A549 (cell line): Measurements from ENCODE around the gene ADGRL2. TPM values are rescaled to one million over a fixed set of nuclear protein-coding genes. Genes with fewer than 3 reads are reported as not detected.

Experiments used
- ATAC-seq, 2 experiments: fragments of 200-7000 bp in 1 of 2; fragments of >200 bp in 1 of 2; cut with Nextera tagmentation in 1 of 2; cut with Tn5 transposase in 1 of 2; 3 replicates each; pipeline versions ENCODE4 v1.8.0 to v1.9.1; 2018 to 2020; ENCODE audit warnings: mild to moderate bottlenecking in 1 of 2, moderate library complexity in 1 of 2
- CTCF ChIA-PET: fragments of 300-600 bp; sonication (Branson Sonifier 250); formaldehyde crosslinking; extraction: SDS; loops from one replicate; lab custom pipeline; 2021; ENCODE audit warnings: antibody characterized with exemption, inconsistent platforms; lab: Yijun Ruan, JAX
- POLR2A ChIA-PET: fragments of 350-600 bp; formaldehyde crosslinking; extraction: SDS; loops from one replicate; lab custom pipeline; 2021; ENCODE audit warnings: antibody characterized with exemption, inconsistent platforms; lab: Yijun Ruan, JAX
- DNase-seq, 2 experiments: peaks; one replicate each; pipeline versions ENCODE4 v3.0.0 to v3.0.0-alpha.2; 2011 to 2016; ENCODE audit warnings: low read depth in 1 of 2, low spot score in 1 of 2
- FAIRE-seq: peaks from 2 replicates; lab custom pipeline; 2011; peaks lifted over from hg19 to GRCh38; lab: Jason Lieb, UNC
- H3K27ac ChIP-seq, 2 experiments: fragments of >200 bp; sonication (Bioruptor Twin); formaldehyde crosslinking; 3 replicates each; pipeline ENCODE4 v1.5.1; 2016 to 2017
- H3K4me1 ChIP-seq: fragments of >200 bp; sonication (Bioruptor Twin); formaldehyde crosslinking; 3 replicates; pipeline ENCODE4 v1.6.1; 2016
- H3K4me2 ChIP-seq: fragments of >200 bp; sonication (Bioruptor Twin); formaldehyde crosslinking; 3 replicates; pipeline ENCODE4 v1.6.1; 2016
- H3K4me3 ChIP-seq: fragments of >200 bp; sonication (Bioruptor Twin); formaldehyde crosslinking; 3 replicates; pipeline ENCODE4 v1.5.1; 2016
- H3K9me3 ChIP-seq: fragments of >200 bp; sonication (Bioruptor Twin); formaldehyde crosslinking; 3 replicates; pipeline ENCODE4 v1.6.1; 2016
- CBX8 ChIP-seq: fragments of 200-600 bp; sonication (generic); IDR thresholded peaks from 2 replicates; pipeline ENCODE4 v1.6.1; 2016
- CHD2 ChIP-seq: fragments of 150-350 bp; IDR thresholded peaks from 2 replicates; pipeline ENCODE4 v1.6.1; 2014; ENCODE audit warnings: low read length; ENCODE audit not compliant: partially characterized antibody
- EHF ChIP-seq: fragments of 250-450 bp; sonication (Bioruptor Pico); IDR thresholded peaks from 2 replicates; pipeline ENCODE4 v1.5.0; 2020; ENCODE audit warnings: mild to moderate bottlenecking
- EHMT2 ChIP-seq: fragments of 200-600 bp; sonication (generic); IDR thresholded peaks from 2 replicates; pipeline ENCODE4 v1.6.1; 2016; ENCODE audit warnings: antibody characterized with exemption, low read depth, mild to moderate bottlenecking, moderate library complexity
- EP300 ChIP-seq, 2 experiments: fragments of >200 bp; sonication (Bioruptor Twin); formaldehyde crosslinking; IDR thresholded peaks; 2 replicates in 1 of 2; 3 replicates in 1 of 2; pipeline ENCODE4 v1.6.1; 2016 to 2017
- ESRRA ChIP-seq: fragments of 150-350 bp; IDR thresholded peaks from 2 replicates; pipeline ENCODE4 v1.6.1; 2014; ENCODE audit warnings: mild to moderate bottlenecking, low read length, borderline replicate concordance
- FOSB ChIP-seq: fragments of 250-450 bp; sonication (Bioruptor Pico); IDR thresholded peaks from 2 replicates; pipeline ENCODE4 v1.5.0; 2020; ENCODE audit warnings: mild to moderate bottlenecking, moderate library complexity
- FOSL2 ChIP-seq, 2 experiments: fragments of 450-650 bp in 1 of 2; fragments of >200 bp in 1 of 2; sonication (Bioruptor Twin) in 1 of 2; formaldehyde crosslinking; IDR thresholded peaks; 2 replicates each; pipeline versions ENCODE4 v1.5.0 to v1.6.1; 2016 to 2020; ENCODE audit warnings: mild to moderate bottlenecking in 1 of 2, moderate library complexity in 1 of 2
- FOXS1 ChIP-seq: fragments of 250-450 bp; sonication (Bioruptor Pico); IDR thresholded peaks from 2 replicates; pipeline ENCODE4 v1.5.0; 2020; ENCODE audit warnings: mild to moderate bottlenecking, moderate library complexity
- GATA3 ChIP-seq: IDR thresholded peaks from 2 replicates; pipeline ENCODE4 v1.6.1; 2012; ENCODE audit warnings: borderline replicate concordance
- HDAC2 ChIP-seq: fragments of 200-600 bp; sonication (generic); IDR thresholded peaks from 2 replicates; pipeline ENCODE4 v1.6.1; 2016
- HEYL ChIP-seq: fragments of 250-450 bp; sonication (Bioruptor Pico); IDR thresholded peaks from 2 replicates; pipeline ENCODE4 v1.8.0; 2021; ENCODE audit warnings: mild to moderate bottlenecking, moderate library complexity
- HOXB5 ChIP-seq: fragments of 250-450 bp; sonication (Bioruptor Pico); IDR thresholded peaks from 2 replicates; pipeline ENCODE4 v1.5.0; 2020; ENCODE audit warnings: mild to moderate bottlenecking, moderate library complexity
- JUN ChIP-seq, 2 experiments: fragments of >200 bp; sonication (Bioruptor Twin); formaldehyde crosslinking; IDR thresholded peaks; 2 replicates in 1 of 2; 3 replicates in 1 of 2; pipeline ENCODE4 v1.6.1; 2016 to 2017
- KDM1A ChIP-seq: fragments of 200-600 bp; sonication (generic); IDR thresholded peaks from 2 replicates; pipeline ENCODE4 v1.6.1; 2016; ENCODE audit warnings: low read depth, mild to moderate bottlenecking
- KDM5A ChIP-seq: fragments of 200-600 bp; sonication (generic); IDR thresholded peaks from 2 replicates; pipeline ENCODE4 v1.6.1; 2016; ENCODE audit warnings: antibody characterized with exemption, mild to moderate bottlenecking
- MAFK ChIP-seq: fragments of 450-650 bp; IDR thresholded peaks from 2 replicates; pipeline ENCODE4 v1.6.1; 2014; ENCODE audit not compliant: partially characterized antibody
- MAZ ChIP-seq: fragments of 150-350 bp; IDR thresholded peaks from 2 replicates; pipeline ENCODE4 v1.6.1; 2014; ENCODE audit warnings: antibody characterized with exemption, low read depth, low read length, borderline replicate concordance
- NFE2L2 ChIP-seq: fragments of 150-350 bp; conservative IDR thresholded peaks from 2 replicates; pipeline ENCODE4 v1.6.1; 2014; ENCODE audit warnings: low read length
- NR3C1 ChIP-seq: fragments of >200 bp; sonication (Bioruptor Twin); formaldehyde crosslinking; IDR thresholded peaks from 3 replicates; pipeline ENCODE4 v1.6.1; 2017
- RNF2 ChIP-seq: fragments of 200-600 bp; sonication (generic); IDR thresholded peaks from 2 replicates; pipeline ENCODE4 v1.6.1; 2016; ENCODE audit warnings: low read depth, mild to moderate bottlenecking, antibody characterized with exemption, moderate library complexity, borderline replicate concordance
- SMC3 ChIP-seq: fragments of >200 bp; sonication (Bioruptor Twin); formaldehyde crosslinking; IDR thresholded peaks from 3 replicates; pipeline ENCODE4 v1.6.1; 2018; ENCODE audit warnings: inconsistent platforms
- TFCP2L1 ChIP-seq: fragments of 250-450 bp; sonication (Bioruptor Pico); IDR thresholded peaks from 2 replicates; pipeline ENCODE4 v1.5.0; 2021; ENCODE audit warnings: mild to moderate bottlenecking
- ZFP36 ChIP-seq: fragments of 450-650 bp; IDR thresholded peaks from 2 replicates; pipeline ENCODE4 v1.6.1; 2014; ENCODE audit warnings: borderline replicate concordance; ENCODE audit not compliant: partially characterized antibody
- ZNF302 ChIP-seq: fragments of 250-450 bp; sonication (Bioruptor Pico); IDR thresholded peaks from 2 replicates; pipeline ENCODE4 v1.9.0; 2021; ENCODE audit warnings: inconsistent platforms, mild to moderate bottlenecking, moderate library complexity
- WGBS: methylation state at CpG from one replicate; pipeline ENCODE4 v1.1.6; 2017; ENCODE audit errors: missing lambda C conversion rate; 5-methylcytosine and 5-hydroxymethylcytosine counted together
- polyA plus RNA-seq, 4 experiments: library from polyadenylated mRNA; depleted of rRNA in 3 of 4; stranded (reverse); fragments of >200 nt; fragmentation: RNase III in 1 of 4; extraction: RNeasy Plus Mini Kit Qiagen cat#74134 plus additional on column Dnase treatment in 1 of 4; gene quantifications; 2 replicates in 3 of 4; 3 replicates in 1 of 4; pipeline ENCODE4 v1.2.3, GENCODE V29; 2011 to 2017
- TF ChIP-seq, protein P1 (sequence below): fragments of 200-600 bp; sonication (generic); IDR thresholded peaks from 2 replicates; pipeline ENCODE4 v1.6.1; 2016; ENCODE audit warnings: antibody characterized with exemption, mild to moderate bottlenecking, moderate library complexity
- TF ChIP-seq, protein P2 (sequence below): IDR thresholded peaks from 2 replicates; pipeline ENCODE4 v1.6.1; 2012
- TF ChIP-seq, protein P3 (sequence below): IDR thresholded peaks from 2 replicates; pipeline ENCODE4 v1.6.1; 2012
- TF ChIP-seq, protein P4 (sequence below): fragments of 250-450 bp; sonication (Bioruptor Pico); IDR thresholded peaks from 2 replicates; pipeline ENCODE4 v1.5.0; 2020; ENCODE audit warnings: low read depth, mild to moderate bottlenecking, moderate library complexity

Gene ADGRL2
- polyA plus RNA-seq, 2 of the 4 experiments (the other 2 are of a cell fraction), result 12.8 to 24.1 TPM

DNA sequence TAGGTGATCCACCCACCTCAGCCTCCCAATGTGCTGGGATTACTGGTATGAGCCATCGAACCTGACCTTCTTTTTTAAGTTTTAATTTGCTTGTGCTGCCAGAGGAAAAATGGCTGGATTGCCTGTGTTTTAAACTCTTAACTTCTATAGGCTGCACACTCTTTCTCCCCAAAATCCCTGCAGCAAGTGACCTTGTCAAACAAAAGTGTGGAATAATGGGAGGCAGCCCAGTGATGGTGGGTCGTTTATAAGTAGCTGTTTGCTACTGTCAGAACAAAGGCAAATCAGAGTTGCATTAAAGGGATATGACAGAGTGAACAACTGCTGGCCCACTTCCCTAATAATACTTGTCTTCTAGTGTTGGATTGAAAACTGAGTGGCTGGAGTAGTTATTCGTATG, 74.2 kb downstream of the ADGRL2 start:
- ATAC-seq (no peak), DNase-seq (no peak)
- ChIA-PET CTCF (no interaction called here), POLR2A (no interaction called here)
- Histone ChIP-seq H3K9me3 (no peaks in the 10 kb centered on the region), H3K27ac (no peak overlapping the region), H3K4me3 (no peak overlapping the region), H3K4me2 (no peak overlapping the region)
- no peak for TF ChIP-seq MAZ
- TF ChIP-seq ESRRA, result no peak
- TF ChIP-seq CBX8, result no peak
- TF ChIP-seq, protein P1, sequence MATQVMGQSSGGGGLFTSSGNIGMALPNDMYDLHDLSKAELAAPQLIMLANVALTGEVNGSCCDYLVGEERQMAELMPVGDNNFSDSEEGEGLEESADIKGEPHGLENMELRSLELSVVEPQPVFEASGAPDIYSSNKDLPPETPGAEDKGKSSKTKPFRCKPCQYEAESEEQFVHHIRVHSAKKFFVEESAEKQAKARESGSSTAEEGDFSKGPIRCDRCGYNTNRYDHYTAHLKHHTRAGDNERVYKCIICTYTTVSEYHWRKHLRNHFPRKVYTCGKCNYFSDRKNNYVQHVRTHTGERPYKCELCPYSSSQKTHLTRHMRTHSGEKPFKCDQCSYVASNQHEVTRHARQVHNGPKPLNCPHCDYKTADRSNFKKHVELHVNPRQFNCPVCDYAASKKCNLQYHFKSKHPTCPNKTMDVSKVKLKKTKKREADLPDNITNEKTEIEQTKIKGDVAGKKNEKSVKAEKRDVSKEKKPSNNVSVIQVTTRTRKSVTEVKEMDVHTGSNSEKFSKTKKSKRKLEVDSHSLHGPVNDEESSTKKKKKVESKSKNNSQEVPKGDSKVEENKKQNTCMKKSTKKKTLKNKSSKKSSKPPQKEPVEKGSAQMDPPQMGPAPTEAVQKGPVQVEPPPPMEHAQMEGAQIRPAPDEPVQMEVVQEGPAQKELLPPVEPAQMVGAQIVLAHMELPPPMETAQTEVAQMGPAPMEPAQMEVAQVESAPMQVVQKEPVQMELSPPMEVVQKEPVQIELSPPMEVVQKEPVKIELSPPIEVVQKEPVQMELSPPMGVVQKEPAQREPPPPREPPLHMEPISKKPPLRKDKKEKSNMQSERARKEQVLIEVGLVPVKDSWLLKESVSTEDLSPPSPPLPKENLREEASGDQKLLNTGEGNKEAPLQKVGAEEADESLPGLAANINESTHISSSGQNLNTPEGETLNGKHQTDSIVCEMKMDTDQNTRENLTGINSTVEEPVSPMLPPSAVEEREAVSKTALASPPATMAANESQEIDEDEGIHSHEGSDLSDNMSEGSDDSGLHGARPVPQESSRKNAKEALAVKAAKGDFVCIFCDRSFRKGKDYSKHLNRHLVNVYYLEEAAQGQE, result no peak
- TF ChIP-seq KDM1A, result no peak
- no peak for TF ChIP-seq GATA3
- no peak for TF ChIP-seq CHD2
- no peak for TF ChIP-seq KDM5A
- no peak for TF ChIP-seq HEYL
- no peak for TF ChIP-seq MAFK
- TF ChIP-seq, protein P2, sequence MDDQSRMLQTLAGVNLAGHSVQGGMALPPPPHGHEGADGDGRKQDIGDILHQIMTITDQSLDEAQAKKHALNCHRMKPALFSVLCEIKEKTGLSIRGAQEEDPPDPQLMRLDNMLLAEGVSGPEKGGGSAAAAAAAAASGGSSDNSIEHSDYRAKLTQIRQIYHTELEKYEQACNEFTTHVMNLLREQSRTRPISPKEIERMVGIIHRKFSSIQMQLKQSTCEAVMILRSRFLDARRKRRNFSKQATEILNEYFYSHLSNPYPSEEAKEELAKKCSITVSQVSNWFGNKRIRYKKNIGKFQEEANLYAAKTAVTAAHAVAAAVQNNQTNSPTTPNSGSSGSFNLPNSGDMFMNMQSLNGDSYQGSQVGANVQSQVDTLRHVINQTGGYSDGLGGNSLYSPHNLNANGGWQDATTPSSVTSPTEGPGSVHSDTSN, result no peak
- TF ChIP-seq RNF2, result no peak
- TF ChIP-seq FOSB (CRISPR knock-in tag), result no peak
- no peak for TF ChIP-seq SMC3
- TF ChIP-seq ZNF302, result no peak
- TF ChIP-seq, all 56 proteins: peak for 0
- H3K4me1 ChIP-seq, result peaks cover 23% of the 10 kb centered on the region
- no peak for FAIRE-seq
- 39% methylated on average over 3 of the region's 3 CpGs for WGBS

DNA sequence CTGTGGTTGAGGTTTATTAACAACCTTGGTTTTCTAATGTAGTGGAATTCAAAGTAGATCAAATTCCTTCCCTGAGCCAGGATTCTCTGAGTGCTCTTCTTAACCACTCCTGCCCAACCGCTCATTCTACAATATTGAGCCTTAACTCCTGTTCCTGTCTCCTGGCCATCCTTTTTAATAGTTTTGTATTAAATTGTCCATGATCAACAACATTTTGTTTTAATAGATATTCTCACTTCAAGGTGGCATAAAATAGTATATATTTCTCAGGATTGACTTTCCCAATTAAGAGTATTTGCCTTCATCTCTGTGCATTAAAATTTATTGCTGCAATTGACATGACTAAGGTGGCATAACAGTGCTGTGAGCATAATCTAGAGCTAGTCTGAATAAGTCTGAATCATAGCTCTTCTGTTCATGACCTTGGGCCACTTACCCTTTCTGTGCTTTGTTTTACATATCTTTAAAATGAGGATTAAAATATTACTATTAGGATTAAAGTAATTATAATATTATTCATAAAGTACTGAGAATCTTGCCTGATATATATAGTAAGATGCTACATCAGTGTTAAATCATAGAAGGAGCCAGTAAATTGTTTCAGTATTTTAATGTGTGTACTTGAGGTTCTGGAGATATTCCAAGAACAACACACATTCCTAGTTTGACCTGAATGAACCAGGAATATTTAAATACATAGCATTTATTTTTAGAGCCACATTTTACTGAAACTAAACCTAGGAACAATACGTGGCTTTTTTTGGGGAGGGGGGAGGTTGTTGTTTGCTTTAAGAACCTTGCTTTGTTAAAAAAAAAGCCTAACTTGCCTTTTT, 76.4 kb downstream of the ADGRL2 start:
- no peak for FAIRE-seq
- CTCF ChIA-PET, result no interaction called here
- Histone ChIP-seq H3K4me2 (peak overlapping the region; percentile 39), H3K4me3 (no peak overlapping the region), H3K9me3 (no peaks in the 10 kb centered on the region), H3K4me1 (peaks cover 30% of the 10 kb centered on the region), H3K27ac (no peak overlapping the region)
- TF ChIP-seq GATA3 (no peak), NR3C1 (no peak)
- TF ChIP-seq, protein P3, sequence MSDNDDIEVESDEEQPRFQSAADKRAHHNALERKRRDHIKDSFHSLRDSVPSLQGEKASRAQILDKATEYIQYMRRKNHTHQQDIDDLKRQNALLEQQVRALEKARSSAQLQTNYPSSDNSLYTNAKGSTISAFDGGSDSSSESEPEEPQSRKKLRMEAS, result no peak
- peak in 1 of 2 experiments; percentile 3 for DNase-seq
- POLR2A ChIA-PET, result no interaction called here
- ATAC-seq, result 0 out of 6 replicates have a peak, but pooled peaks of 1 of the 2 experiments have one; percentile 44
- 39% methylated on average over 2 of the region's 2 CpGs for WGBS

GRCh38 chr1:81877940-81878339, 77.2 kb downstream of the ADGRL2 start:
- Histone ChIP-seq H3K27ac (no peak overlapping the region), H3K4me1 (peaks cover 30% of the 10 kb centered on the region), H3K9me3 (no peaks in the 10 kb centered on the region), H3K4me3 (no peak overlapping the region), H3K4me2 (peak overlapping the region; percentile 39; the same call in 2 of the 3 replicates)
- POLR2A ChIA-PET, result no interaction called here
- no peak for ATAC-seq
- FAIRE-seq, result no peak
- WGBS, result 81% methylated on average over 1 of the region's 1 CpG
- no peak for DNase-seq
- CTCF ChIA-PET, result no interaction called here
- TF ChIP-seq, protein P4, sequence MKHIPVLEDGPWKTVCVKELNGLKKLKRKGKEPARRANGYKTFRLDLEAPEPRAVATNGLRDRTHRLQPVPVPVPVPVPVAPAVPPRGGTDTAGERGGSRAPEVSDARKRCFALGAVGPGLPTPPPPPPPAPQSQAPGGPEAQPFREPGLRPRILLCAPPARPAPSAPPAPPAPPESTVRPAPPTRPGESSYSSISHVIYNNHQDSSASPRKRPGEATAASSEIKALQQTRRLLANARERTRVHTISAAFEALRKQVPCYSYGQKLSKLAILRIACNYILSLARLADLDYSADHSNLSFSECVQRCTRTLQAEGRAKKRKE (CRISPR knock-in tag), result no peak
- TF ChIP-seq HEYL (no peak), KDM1A (no peak), FOXS1 (no peak), EHMT2 (no peak), NFE2L2 (no peak), TFCP2L1 (CRISPR knock-in tag) (no peak), ZFP36 (no peak), FOSL2 (IDR thresholded peaks at IDR 0.05) (no peak), FOSL2 (CRISPR knock-in tag; IDR thresholded peaks at IDR 0.05) (no peak), JUN (IDR thresholded peaks at IDR 0.05) (no peak), HOXB5 (CRISPR knock-in tag) (no peak), EHF (CRISPR knock-in tag) (no peak), EP300 (IDR thresholded peaks at IDR 0.05) (no peak), ESRRA (no peak), HDAC2 (no peak)
